IMR-90 (cell line): ENCODE data around the gene MS4A18. TPM values are rescaled to one million over a fixed set of nuclear protein-coding genes. Genes with fewer than 3 reads are reported as not detected.

Experiments
- ATAC-seq: fragments of 200-7000 bp; cut with Tn5 transposase; 2 replicates; pipeline ENCODE4 v1.9.1; 2020; ENCODE audit warnings: low read depth, mild to moderate bottlenecking, moderate library complexity
- BruUV-seq: library from RNA; stranded (reverse); fragments of 400-500 nt; replicated peaks from 2 replicates; lab custom pipeline; 2021; lab: Mats Ljungman, UMichigan
- CTCF ChIA-PET: fragments of 300-600 bp; formaldehyde crosslinking; extraction: SDS; loops from one replicate; lab custom pipeline; 2021; ENCODE audit warnings: antibody characterized with exemption; lab: Yijun Ruan, JAX
- POLR2A ChIA-PET: fragments of 300-600 bp; sonication (Branson Sonifier 250); formaldehyde crosslinking; loops from one replicate; lab custom pipeline; 2022; ENCODE audit warnings: antibody characterized with exemption; ENCODE audit not compliant: unreplicated experiment; lab: Charles Lee
- DNase-seq: peaks from one replicate; pipeline ENCODE4 v3.0.0; 2013
- H2AFZ ChIP-seq: replicated peaks from 2 replicates; pipeline ENCODE3; 2013; ENCODE audit warnings: low read length, mild to moderate bottlenecking; ENCODE audit not compliant: poor library complexity
- H2AK5ac ChIP-seq: 2 replicates; pipeline ENCODE4 v1.6.1; 2013; ENCODE audit warnings: low read depth, low read length, inconsistent platforms
- H2AK9ac ChIP-seq: replicated peaks from 2 replicates; pipeline ENCODE3; 2013; ENCODE audit warnings: mild to moderate bottlenecking, low read depth, low read length, moderate library complexity; ENCODE audit not compliant: poor library complexity
- H2BK120ac ChIP-seq: 2 replicates; pipeline ENCODE4 v1.6.1; 2013; ENCODE audit warnings: low read depth, low read length, inconsistent platforms
- H2BK15ac ChIP-seq: 3 replicates; pipeline ENCODE4 v1.6.1; 2013; ENCODE audit warnings: low read depth, low read length, inconsistent platforms
- H2BK20ac ChIP-seq: 2 replicates; pipeline ENCODE4 v1.6.1; 2013; ENCODE audit warnings: low read depth, mild to moderate bottlenecking, inconsistent platforms, low read length, moderate library complexity
- H2BK5ac ChIP-seq: 2 replicates; pipeline ENCODE4 v1.6.1; 2013; ENCODE audit warnings: mild to moderate bottlenecking, low read depth, low read length, inconsistent platforms; ENCODE audit not compliant: poor library complexity, severe bottlenecking
- H3K14ac ChIP-seq: replicated peaks from 2 replicates; pipeline ENCODE4 v1.6.1; 2013; ENCODE audit warnings: low read depth, low read length, inconsistent platforms
- H3K18ac ChIP-seq: 2 replicates; pipeline ENCODE4 v1.6.1; 2013; ENCODE audit warnings: low read depth, low read length, control low read depth
- H3K23ac ChIP-seq: 2 replicates; pipeline ENCODE4 v1.6.1; 2013; ENCODE audit warnings: low read depth, low read length, inconsistent platforms
- H3K27ac ChIP-seq: 2 replicates; pipeline ENCODE4 v1.5.1; 2013; ENCODE audit warnings: mild to moderate bottlenecking, control low read depth, low read length; ENCODE audit not compliant: insufficient read depth
- H3K27me3 ChIP-seq: 2 replicates; pipeline ENCODE4 v1.6.1; 2013; ENCODE audit warnings: low read length; ENCODE audit not compliant: control insufficient read depth, insufficient read depth
- H3K36me3 ChIP-seq: 2 replicates; pipeline ENCODE4 v1.6.1; 2013; ENCODE audit warnings: low read length, mixed read lengths; ENCODE audit not compliant: control insufficient read depth, insufficient read depth
- H3K4ac ChIP-seq: 2 replicates; pipeline ENCODE4 v1.6.1; 2013; ENCODE audit warnings: low read depth, low read length, inconsistent platforms
- H3K4me1 ChIP-seq: 2 replicates; pipeline ENCODE4 v1.6.1; 2013; ENCODE audit warnings: low read length, mixed read lengths; ENCODE audit not compliant: control insufficient read depth, insufficient read depth
- H3K4me2 ChIP-seq: 2 replicates; pipeline ENCODE4 v1.6.1; 2013; ENCODE audit warnings: low read depth, mild to moderate bottlenecking, control low read depth, low read length, moderate library complexity
- H3K4me3 ChIP-seq: 2 replicates; pipeline ENCODE4 v1.5.1; 2013; ENCODE audit warnings: low read depth, mild to moderate bottlenecking, control low read depth, low read length, moderate library complexity; ENCODE audit not compliant: insufficient read depth
- H3K56ac ChIP-seq: 2 replicates; pipeline ENCODE4 v1.6.1; 2013; ENCODE audit warnings: low read length, inconsistent platforms; ENCODE audit not compliant: insufficient read depth; ENCODE audit errors: extremely low read depth
- H3K79me1 ChIP-seq, 2 experiments: 2 replicates each; pipeline ENCODE4 v1.6.1; 2013; ENCODE audit warnings: low read length in 2 of 2, inconsistent platforms in 1 of 2, low read depth in 1 of 2
- H3K9ac ChIP-seq: 2 replicates; pipeline ENCODE4 v1.6.1; 2013; ENCODE audit warnings: low read depth, low read length, control low read depth
- H3K9me1 ChIP-seq: 2 replicates; pipeline ENCODE4 v1.6.1; 2013; ENCODE audit warnings: low read length, inconsistent platforms; ENCODE audit not compliant: insufficient read depth
- H3K9me3 ChIP-seq: 2 replicates; pipeline ENCODE4 v1.6.1; 2013; ENCODE audit warnings: low read length; ENCODE audit not compliant: control insufficient read depth, insufficient read depth
- H4K20me1 ChIP-seq: 2 replicates; pipeline ENCODE4 v1.6.1; 2013; ENCODE audit warnings: low read length, inconsistent platforms; ENCODE audit not compliant: insufficient read depth
- H4K5ac ChIP-seq: 2 replicates; pipeline ENCODE4 v1.6.1; 2013; ENCODE audit warnings: mild to moderate bottlenecking, low read depth, low read length, control low read depth
- H4K8ac ChIP-seq, 2 experiments: 2 replicates each; pipeline ENCODE4 v1.6.1; 2013; ENCODE audit warnings: low read depth in 2 of 2, low read length in 2 of 2, control low read depth in 1 of 2, inconsistent platforms in 1 of 2
- H4K91ac ChIP-seq: 2 replicates; pipeline ENCODE4 v1.6.1; 2013; ENCODE audit warnings: low read depth, low read length, inconsistent platforms; ENCODE audit not compliant: insufficient read depth
- MAFK ChIP-seq: IDR thresholded peaks from 2 replicates; pipeline ENCODE4 v1.6.1; 2012; ENCODE audit warnings: low read depth, low read length, improper control_type of control experiment
- RCOR1 ChIP-seq: IDR thresholded peaks from 2 replicates; pipeline ENCODE4 v1.6.1; 2012; ENCODE audit warnings: mild to moderate bottlenecking, low read length, improper control_type of control experiment; ENCODE audit not compliant: insufficient replicate concordance
- WGBS, 2 experiments: methylation state at CpG; one replicate each; pipeline versions ENCODE4 v1.1.5 to v1.1.7; 2013; ENCODE audit warnings: missing lambda C conversion rate in 2 of 2; ENCODE audit not compliant: insufficient read length in 1 of 2; ENCODE audit errors: extremely low coverage in 2 of 2; 5-methylcytosine and 5-hydroxymethylcytosine counted together
- dilution Hi-C: fragments of 300-500 bp; cut with HindIII; formaldehyde crosslinking; loops from one replicate; pipeline ENCODE4 v1.14.3; 2018; ENCODE audit warnings: low sequenced_read_pairs; ENCODE audit not compliant: unreplicated experiment
- in situ Hi-C: fragments of 300-500 bp; cut with MboI; formaldehyde crosslinking; loops from 3 replicates; pipeline ENCODE4 v1.14.3; 2019; ENCODE audit warnings: low sequenced_read_pairs, inconsistent platforms, mixed read lengths
- intact Hi-C: fragments of 100-400 bp; cut with micrococcal nuclease; formaldehyde crosslinking; loops from 2 replicates; pipeline ENCODE4 v1.10.0; 2022
- polyA plus RNA-seq, 3 experiments: library from polyadenylated mRNA; depleted of rRNA; stranded (reverse); fragments of >200 nt; gene quantifications; 2 replicates each; pipeline ENCODE4 v1.2.3, GENCODE V29; 2012; ENCODE audit warnings: low replicate concordance in 1 of 3
- total RNA-seq: library from RNA; depleted of rRNA; stranded (reverse); fragments of >200 nt; gene quantifications from 2 replicates; pipeline ENCODE4 v1.2.3, GENCODE V29; 2012

MS4A18 gene
- total and polyA plus RNA-seq, 2 of the 4 experiments (the other 2 are of a cell fraction), result not detected

GRCh38 chr11:60748225-60748624 is 23.7 kb downstream of the MS4A18 start:
- Histone ChIP-seq H3K4me3 (no peak overlapping the region), H3K4ac (no peak overlapping the region), H3K23ac (no peak overlapping the region), H4K5ac (no peak overlapping the region), H2BK15ac (no peak overlapping the region), H2BK5ac (no peak overlapping the region), H3K9me1 (no peaks in the 10 kb centered on the region), H2AK5ac (no peak overlapping the region), H3K4me2 (no peak overlapping the region), H3K9ac (no peak overlapping the region), H3K27ac (no peak overlapping the region), H2BK20ac (no peak overlapping the region), H4K8ac (no peak overlapping the region), H3K79me1 (no peaks in the 10 kb centered on the region), H3K9me3 (0 out of 2 replicates have a peak, but pooled peaks cover 2% of the 10 kb centered on the region), H2AK9ac (no peak overlapping the region), H2AFZ (no peak overlapping the region), H3K27me3 (no peaks in the 10 kb centered on the region), H2BK120ac (no peak overlapping the region), H3K14ac (no peak overlapping the region), H3K56ac (no peak overlapping the region), H4K20me1 (no peaks in the 10 kb centered on the region), H4K91ac (no peak overlapping the region), H3K4me1 (no peaks in the 10 kb centered on the region), H3K18ac (no peak overlapping the region), H3K36me3 (no peaks in the 10 kb centered on the region)
- BruUV-seq, result no TSS peak
- WGBS, 2 experiments, result 93% methylated on average over 3 of the region's 17 CpGs; no CpG with 5 or more reads in 1 of the 2 experiments
- TF ChIP-seq RCOR1, result no peak
- no peak for TF ChIP-seq MAFK
- intact Hi-C loops, result no loop called here
- ChIA-PET POLR2A (no interaction called here), CTCF (no interaction called here)
- ATAC-seq (no peak), DNase-seq (no peak)
- in situ Hi-C loops, result no loop called here
- dilution Hi-C loops, result no loop called here
